IMR-90 (cell line): Measurements from ENCODE around the gene PTPRN2. TPM values are rescaled to one million over a fixed set of nuclear protein-coding genes. Genes with fewer than 3 reads are reported as not detected.

Experiments
- ATAC-seq: fragments of 200-7000 bp; cut with Tn5 transposase; 2 replicates; pipeline ENCODE4 v1.9.1; 2020; ENCODE audit warnings: low read depth, mild to moderate bottlenecking, moderate library complexity
- BruUV-seq: library from RNA; stranded (reverse); fragments of 400-500 nt; replicated peaks from 2 replicates; lab custom pipeline; 2021; lab: Mats Ljungman, UMichigan
- CTCF ChIA-PET: fragments of 300-600 bp; formaldehyde crosslinking; extraction: SDS; loops from one replicate; lab custom pipeline; 2021; ENCODE audit warnings: antibody characterized with exemption; lab: Yijun Ruan, JAX
- POLR2A ChIA-PET: fragments of 300-600 bp; sonication (Branson Sonifier 250); formaldehyde crosslinking; loops from one replicate; lab custom pipeline; 2022; ENCODE audit warnings: antibody characterized with exemption; ENCODE audit not compliant: unreplicated experiment; lab: Charles Lee
- DNase-seq: peaks from one replicate; pipeline ENCODE4 v3.0.0; 2013
- H2AFZ ChIP-seq: replicated peaks from 2 replicates; pipeline ENCODE3; 2013; ENCODE audit warnings: low read length, mild to moderate bottlenecking; ENCODE audit not compliant: poor library complexity
- H2AK5ac ChIP-seq: 2 replicates; pipeline ENCODE4 v1.6.1; 2013; ENCODE audit warnings: low read depth, low read length, inconsistent platforms
- H2AK9ac ChIP-seq: replicated peaks from 2 replicates; pipeline ENCODE3; 2013; ENCODE audit warnings: mild to moderate bottlenecking, low read depth, low read length, moderate library complexity; ENCODE audit not compliant: poor library complexity
- H2BK120ac ChIP-seq: 2 replicates; pipeline ENCODE4 v1.6.1; 2013; ENCODE audit warnings: low read depth, low read length, inconsistent platforms
- H2BK15ac ChIP-seq: 3 replicates; pipeline ENCODE4 v1.6.1; 2013; ENCODE audit warnings: low read depth, low read length, inconsistent platforms
- H2BK20ac ChIP-seq: 2 replicates; pipeline ENCODE4 v1.6.1; 2013; ENCODE audit warnings: low read depth, mild to moderate bottlenecking, inconsistent platforms, low read length, moderate library complexity
- H2BK5ac ChIP-seq: 2 replicates; pipeline ENCODE4 v1.6.1; 2013; ENCODE audit warnings: mild to moderate bottlenecking, low read depth, low read length, inconsistent platforms; ENCODE audit not compliant: poor library complexity, severe bottlenecking
- H3K14ac ChIP-seq: replicated peaks from 2 replicates; pipeline ENCODE4 v1.6.1; 2013; ENCODE audit warnings: low read depth, low read length, inconsistent platforms
- H3K18ac ChIP-seq: 2 replicates; pipeline ENCODE4 v1.6.1; 2013; ENCODE audit warnings: low read depth, low read length, control low read depth
- H3K23ac ChIP-seq: 2 replicates; pipeline ENCODE4 v1.6.1; 2013; ENCODE audit warnings: low read depth, low read length, inconsistent platforms
- H3K27ac ChIP-seq: 2 replicates; pipeline ENCODE4 v1.5.1; 2013; ENCODE audit warnings: mild to moderate bottlenecking, control low read depth, low read length; ENCODE audit not compliant: insufficient read depth
- H3K27me3 ChIP-seq: 2 replicates; pipeline ENCODE4 v1.6.1; 2013; ENCODE audit warnings: low read length; ENCODE audit not compliant: control insufficient read depth, insufficient read depth
- H3K36me3 ChIP-seq: 2 replicates; pipeline ENCODE4 v1.6.1; 2013; ENCODE audit warnings: low read length, mixed read lengths; ENCODE audit not compliant: control insufficient read depth, insufficient read depth
- H3K4ac ChIP-seq: 2 replicates; pipeline ENCODE4 v1.6.1; 2013; ENCODE audit warnings: low read depth, low read length, inconsistent platforms
- H3K4me1 ChIP-seq: 2 replicates; pipeline ENCODE4 v1.6.1; 2013; ENCODE audit warnings: low read length, mixed read lengths; ENCODE audit not compliant: control insufficient read depth, insufficient read depth
- H3K4me2 ChIP-seq: 2 replicates; pipeline ENCODE4 v1.6.1; 2013; ENCODE audit warnings: low read depth, mild to moderate bottlenecking, control low read depth, low read length, moderate library complexity
- H3K4me3 ChIP-seq: 2 replicates; pipeline ENCODE4 v1.5.1; 2013; ENCODE audit warnings: low read depth, mild to moderate bottlenecking, control low read depth, low read length, moderate library complexity; ENCODE audit not compliant: insufficient read depth
- H3K56ac ChIP-seq: 2 replicates; pipeline ENCODE4 v1.6.1; 2013; ENCODE audit warnings: low read length, inconsistent platforms; ENCODE audit not compliant: insufficient read depth; ENCODE audit errors: extremely low read depth
- H3K79me1 ChIP-seq, 2 experiments: 2 replicates each; pipeline ENCODE4 v1.6.1; 2013; ENCODE audit warnings: low read length in 2 of 2, inconsistent platforms in 1 of 2, low read depth in 1 of 2
- H3K9ac ChIP-seq: 2 replicates; pipeline ENCODE4 v1.6.1; 2013; ENCODE audit warnings: low read depth, low read length, control low read depth
- H3K9me1 ChIP-seq: 2 replicates; pipeline ENCODE4 v1.6.1; 2013; ENCODE audit warnings: low read length, inconsistent platforms; ENCODE audit not compliant: insufficient read depth
- H3K9me3 ChIP-seq: 2 replicates; pipeline ENCODE4 v1.6.1; 2013; ENCODE audit warnings: low read length; ENCODE audit not compliant: control insufficient read depth, insufficient read depth
- H4K20me1 ChIP-seq: 2 replicates; pipeline ENCODE4 v1.6.1; 2013; ENCODE audit warnings: low read length, inconsistent platforms; ENCODE audit not compliant: insufficient read depth
- H4K5ac ChIP-seq: 2 replicates; pipeline ENCODE4 v1.6.1; 2013; ENCODE audit warnings: mild to moderate bottlenecking, low read depth, low read length, control low read depth
- H4K8ac ChIP-seq, 2 experiments: 2 replicates each; pipeline ENCODE4 v1.6.1; 2013; ENCODE audit warnings: low read depth in 2 of 2, low read length in 2 of 2, control low read depth in 1 of 2, inconsistent platforms in 1 of 2
- H4K91ac ChIP-seq: 2 replicates; pipeline ENCODE4 v1.6.1; 2013; ENCODE audit warnings: low read depth, low read length, inconsistent platforms; ENCODE audit not compliant: insufficient read depth
- BHLHE40 ChIP-seq: fragments of 150-350 bp; IDR thresholded peaks from 2 replicates; pipeline ENCODE4 v1.6.1; 2016; ENCODE audit warnings: mild to moderate bottlenecking, low read depth, low read length
- CEBPB ChIP-seq: IDR thresholded peaks from 2 replicates; pipeline ENCODE4 v1.6.1; 2012; ENCODE audit warnings: low read depth, low read length, improper control_type of control experiment
- CHD1 ChIP-seq: IDR thresholded peaks from 2 replicates; pipeline ENCODE4 v1.6.1; 2012; ENCODE audit warnings: low read depth, low read length, improper control_type of control experiment
- CTCF ChIP-seq: conservative IDR thresholded peaks from 2 replicates; pipeline ENCODE4 v1.5.1; 2012; ENCODE audit warnings: mild to moderate bottlenecking, low read depth, low read length, improper control_type of control experiment
- FOS ChIP-seq: fragments of 150-350 bp; IDR thresholded peaks from 2 replicates; pipeline ENCODE4 v1.6.1; 2016; ENCODE audit warnings: low read depth, low read length
- MAFK ChIP-seq: IDR thresholded peaks from 2 replicates; pipeline ENCODE4 v1.6.1; 2012; ENCODE audit warnings: low read depth, low read length, improper control_type of control experiment
- MAZ ChIP-seq: IDR thresholded peaks from 2 replicates; pipeline ENCODE4 v1.6.1; 2012; ENCODE audit warnings: low read depth, mild to moderate bottlenecking, low read length, improper control_type of control experiment, moderate library complexity, borderline replicate concordance
- MXI1 ChIP-seq: IDR thresholded peaks from 2 replicates; pipeline ENCODE4 v1.6.1; 2012; ENCODE audit warnings: low read depth, mild to moderate bottlenecking, low read length, moderate library complexity, borderline replicate concordance
- NFE2L2 ChIP-seq: fragments of 150-350 bp; IDR thresholded peaks from 2 replicates; pipeline ENCODE4 v1.6.1; 2016; ENCODE audit warnings: low read depth, mild to moderate bottlenecking, low read length
- POLR2A ChIP-seq: IDR thresholded peaks from 2 replicates; pipeline ENCODE4 v1.6.1; 2012; ENCODE audit warnings: mild to moderate bottlenecking, low read depth, low read length
- RAD21 ChIP-seq: IDR thresholded peaks from 2 replicates; pipeline ENCODE4 v1.6.1; 2012; ENCODE audit warnings: low read length, improper control_type of control experiment
- RCOR1 ChIP-seq: IDR thresholded peaks from 2 replicates; pipeline ENCODE4 v1.6.1; 2012; ENCODE audit warnings: mild to moderate bottlenecking, low read length, improper control_type of control experiment; ENCODE audit not compliant: insufficient replicate concordance
- RFX5 ChIP-seq: IDR thresholded peaks from 2 replicates; pipeline ENCODE4 v1.8.0; 2012; ENCODE audit warnings: low read depth, mild to moderate bottlenecking, low read length, moderate library complexity
- SMC3 ChIP-seq: fragments of 150-350 bp; IDR thresholded peaks from 2 replicates; pipeline ENCODE4 v1.6.1; 2016; ENCODE audit warnings: low read depth, mild to moderate bottlenecking, antibody characterized with exemption, low read length, moderate library complexity
- USF2 ChIP-seq: fragments of 150-350 bp; IDR thresholded peaks from 2 replicates; pipeline ENCODE4 v1.6.1; 2017; ENCODE audit warnings: mild to moderate bottlenecking, antibody characterized with exemption, low read length, low read depth
- WGBS, 2 experiments: methylation state at CpG; one replicate each; pipeline versions ENCODE4 v1.1.5 to v1.1.7; 2013; ENCODE audit warnings: missing lambda C conversion rate in 2 of 2; ENCODE audit not compliant: insufficient read length in 1 of 2; ENCODE audit errors: extremely low coverage in 2 of 2; 5-methylcytosine and 5-hydroxymethylcytosine counted together
- dilution Hi-C: fragments of 300-500 bp; cut with HindIII; formaldehyde crosslinking; loops from one replicate; pipeline ENCODE4 v1.14.3; 2018; ENCODE audit warnings: low sequenced_read_pairs; ENCODE audit not compliant: unreplicated experiment
- in situ Hi-C: fragments of 300-500 bp; cut with MboI; formaldehyde crosslinking; loops from 3 replicates; pipeline ENCODE4 v1.14.3; 2019; ENCODE audit warnings: low sequenced_read_pairs, inconsistent platforms, mixed read lengths
- intact Hi-C: fragments of 100-400 bp; cut with micrococcal nuclease; formaldehyde crosslinking; loops from 2 replicates; pipeline ENCODE4 v1.10.0; 2022
- polyA plus RNA-seq, 3 experiments: library from polyadenylated mRNA; depleted of rRNA; stranded (reverse); fragments of >200 nt; gene quantifications; 2 replicates each; pipeline ENCODE4 v1.2.3, GENCODE V29; 2012; ENCODE audit warnings: low replicate concordance in 1 of 3
- total RNA-seq: library from RNA; depleted of rRNA; stranded (reverse); fragments of >200 nt; gene quantifications from 2 replicates; pipeline ENCODE4 v1.2.3, GENCODE V29; 2012
- TF ChIP-seq, protein P1 (sequence below): fragments of 150-350 bp; IDR thresholded peaks from 2 replicates; pipeline ENCODE4 v1.6.1; 2016; ENCODE audit warnings: low read depth, mild to moderate bottlenecking, low read length, moderate library complexity, borderline replicate concordance

PTPRN2 gene
- total and polyA plus RNA-seq, 2 of the 4 experiments (the other 2 are of a cell fraction), result 0.03 TPM; not detected in 1

DNA sequence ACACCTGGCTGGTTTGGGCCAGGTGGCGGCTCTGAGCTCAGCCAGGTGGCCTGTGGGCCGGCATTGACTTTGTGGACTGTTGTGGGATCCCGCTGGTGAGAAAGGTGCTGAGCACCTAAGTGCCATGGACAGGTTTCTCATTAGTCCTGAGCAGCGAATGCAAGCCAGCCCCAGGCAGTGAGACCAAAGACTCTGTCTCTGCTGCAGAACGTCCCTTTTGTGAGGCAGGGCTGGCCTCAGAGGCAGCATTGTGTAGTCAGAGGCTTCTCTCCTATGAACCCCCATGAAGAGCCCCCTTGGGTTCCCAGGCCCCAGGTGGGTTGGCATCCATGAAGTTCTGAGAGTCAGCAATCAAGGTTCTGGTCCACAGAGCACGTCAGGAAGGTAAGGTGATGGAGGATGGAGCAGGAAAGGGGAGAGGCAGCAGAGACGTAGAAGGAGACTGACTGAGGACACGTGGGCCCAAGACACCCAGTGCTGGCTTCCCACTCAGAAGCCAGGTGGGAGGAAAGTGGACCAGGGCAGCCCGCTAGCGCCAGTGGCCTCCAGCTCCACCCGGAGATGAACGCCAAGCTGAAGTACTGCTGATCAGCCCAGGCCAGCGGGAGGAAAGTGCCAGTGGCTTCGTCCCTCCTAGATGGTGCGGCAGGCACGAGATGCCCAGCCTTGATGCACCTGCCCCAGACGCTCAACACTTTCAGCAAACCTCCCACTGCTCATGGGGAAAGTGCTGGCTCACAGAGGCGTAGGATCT is 19.2 kb upstream of the PTPRN2 start:
- ChIA-PET POLR2A (no interaction called here), CTCF (no interaction called here)
- H2BK5ac ChIP-seq, result no peak overlapping the region
- no peak overlapping the region for H3K4me3 ChIP-seq
- intact Hi-C loops, result no loop called here
- H2AK5ac ChIP-seq, result no peak overlapping the region
- no peak overlapping the region for H4K8ac ChIP-seq
- no peak overlapping the region for H4K5ac ChIP-seq
- H3K56ac ChIP-seq, result no peak overlapping the region
- H2BK120ac ChIP-seq, result no peak overlapping the region
- no peak overlapping the region for H3K9ac ChIP-seq
- H2BK15ac ChIP-seq, result no peak overlapping the region
- no peak for DNase-seq
- H4K91ac ChIP-seq, result no peak overlapping the region
- H3K27me3 ChIP-seq, result no peaks in the 10 kb centered on the region
- H3K18ac ChIP-seq, result no peak overlapping the region
- dilution Hi-C loops, result no loop called here
- 98% methylated on average over 9 of the region's 18 CpGs; no CpG with 5 or more reads in 1 of the 2 experiments for WGBS, 2 experiments
- no peak overlapping the region for H3K27ac ChIP-seq
- peaks cover 3% of the 10 kb centered on the region; the same call in 1 of the 2 replicates for H3K36me3 ChIP-seq
- no peaks in the 10 kb centered on the region for H3K4me1 ChIP-seq
- H3K4ac ChIP-seq, result no peak overlapping the region
- H3K9me3 ChIP-seq, result no peaks in the 10 kb centered on the region
- H3K23ac ChIP-seq, result no peak overlapping the region
- H4K20me1 ChIP-seq, result no peaks in the 10 kb centered on the region
- H3K4me2 ChIP-seq, result no peak overlapping the region
- BruUV-seq, result no TSS peak
- in situ Hi-C loops, result no loop called here
- no peak for TF ChIP-seq USF2
- no peak for TF ChIP-seq POLR2A
- TF ChIP-seq BHLHE40, result no peak
- no peak for TF ChIP-seq CTCF
- TF ChIP-seq RAD21, result no peak
- no peak for TF ChIP-seq CEBPB
- TF ChIP-seq NFE2L2, result no peak
- no peak for TF ChIP-seq FOS
- no peak for TF ChIP-seq MXI1
- TF ChIP-seq, protein P1, sequence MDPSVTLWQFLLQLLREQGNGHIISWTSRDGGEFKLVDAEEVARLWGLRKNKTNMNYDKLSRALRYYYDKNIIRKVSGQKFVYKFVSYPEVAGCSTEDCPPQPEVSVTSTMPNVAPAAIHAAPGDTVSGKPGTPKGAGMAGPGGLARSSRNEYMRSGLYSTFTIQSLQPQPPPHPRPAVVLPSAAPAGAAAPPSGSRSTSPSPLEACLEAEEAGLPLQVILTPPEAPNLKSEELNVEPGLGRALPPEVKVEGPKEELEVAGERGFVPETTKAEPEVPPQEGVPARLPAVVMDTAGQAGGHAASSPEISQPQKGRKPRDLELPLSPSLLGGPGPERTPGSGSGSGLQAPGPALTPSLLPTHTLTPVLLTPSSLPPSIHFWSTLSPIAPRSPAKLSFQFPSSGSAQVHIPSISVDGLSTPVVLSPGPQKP, result no peak
- TF ChIP-seq CHD1, result no peak
- TF ChIP-seq RFX5, result no peak
- TF ChIP-seq MAZ, result no peak
- no peak for TF ChIP-seq RCOR1
- no peak for TF ChIP-seq SMC3
- TF ChIP-seq MAFK, result no peak
- H2AK9ac ChIP-seq, result no peak overlapping the region
- no peaks in the 10 kb centered on the region for H3K79me1 ChIP-seq
- no peak overlapping the region for H3K14ac ChIP-seq
- H2BK20ac ChIP-seq, result no peak overlapping the region
- H2AFZ ChIP-seq, result no peak overlapping the region
- no peak for ATAC-seq
- no peaks in the 10 kb centered on the region; the same call in 1 of the 2 replicates for H3K9me1 ChIP-seq
